Effector memory CD8-positive, alpha-beta T cell (primary cell): ENCODE results near the gene VIPR2.

Experiments used
- ATAC-seq: fragments of 150-1000 bp; cut with Tn5 transposase; replicated peaks from 2 replicates; pipeline ENCODE4 v1.10.0; 2021; ENCODE audit warnings: mild to moderate bottlenecking, moderate library complexity
- DNase-seq, 3 experiments: peaks; one replicate each; pipeline ENCODE4 v3.0.0; 2021
- H3K27ac Mint-ChIP-seq, 2 donors: one replicate each; pipeline ENCODE4 v1.8.0; 2022; ENCODE audit warnings: mild to moderate bottlenecking in 2 of 2, mixed read lengths in 2 of 2, moderate library complexity in 2 of 2
- H3K27me3 Mint-ChIP-seq, 2 donors: one replicate each; pipeline ENCODE4 v1.8.0; 2022; ENCODE audit warnings: mixed read lengths in 2 of 2
- H3K36me3 Mint-ChIP-seq: one replicate; pipeline ENCODE4 v1.8.0; 2022; ENCODE audit warnings: mild to moderate bottlenecking, moderate library complexity, mixed read lengths; ENCODE audit not compliant: insufficient read depth
- H3K4me1 Mint-ChIP-seq, 2 donors: one replicate each; pipeline ENCODE4 v1.8.0; 2022; ENCODE audit warnings: low read depth in 2 of 2, mixed read lengths in 2 of 2
- H3K4me3 Mint-ChIP-seq, 2 donors: one replicate each; pipeline ENCODE4 v1.8.0; 2022; ENCODE audit warnings: mild to moderate bottlenecking in 2 of 2, mixed read lengths in 2 of 2, moderate library complexity in 2 of 2
- H3K9me3 Mint-ChIP-seq, 2 donors: one replicate each; pipeline ENCODE4 v1.8.0; 2022; ENCODE audit warnings: mixed read lengths in 2 of 2

Gene VIPR2

DNA sequence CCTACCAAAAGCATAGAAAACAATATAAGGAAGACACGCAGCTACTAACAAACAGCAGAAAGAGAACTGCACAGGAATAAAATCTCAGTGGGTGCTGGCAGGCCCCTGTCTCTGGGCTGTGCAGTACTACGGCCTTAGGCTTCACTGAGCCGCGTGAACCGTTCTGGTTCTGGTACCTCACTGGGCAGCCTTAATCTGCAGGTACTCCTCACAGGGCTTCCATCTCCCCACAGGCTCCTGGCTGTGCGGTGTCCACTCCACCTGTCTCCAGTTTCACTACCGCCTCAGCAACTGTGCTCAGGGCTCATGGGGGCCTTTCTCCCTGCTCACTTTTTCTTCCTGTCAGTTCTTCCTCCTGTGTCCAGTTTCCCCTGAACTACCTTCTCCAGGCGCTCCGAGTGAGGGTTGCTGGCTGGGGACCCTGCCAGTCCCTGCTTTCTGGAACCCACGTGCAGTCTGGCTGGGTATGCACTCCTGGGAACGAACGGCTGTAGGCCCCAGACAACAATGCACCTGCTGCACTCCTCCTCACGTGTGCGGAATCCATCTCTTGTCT is 75.7 kb downstream of the VIPR2 start:
- ATAC-seq (no peak), DNase-seq (no peak)
- peak overlapping the region in 1 of 2 donors; percentile 49 for H3K27ac Mint-ChIP-seq
- no peaks in the 10 kb centered on the region for H3K9me3 Mint-ChIP-seq
- H3K4me1 Mint-ChIP-seq, result peaks cover 9 to 20% of the 10 kb centered on the region in 2 donors
- H3K4me3 Mint-ChIP-seq, result peak overlapping the region in 1 of 2 donors; percentile 60
- H3K27me3 Mint-ChIP-seq, result no peaks in the 10 kb centered on the region
- H3K36me3 Mint-ChIP-seq, result peaks cover 6% of the 10 kb centered on the region

DNA sequence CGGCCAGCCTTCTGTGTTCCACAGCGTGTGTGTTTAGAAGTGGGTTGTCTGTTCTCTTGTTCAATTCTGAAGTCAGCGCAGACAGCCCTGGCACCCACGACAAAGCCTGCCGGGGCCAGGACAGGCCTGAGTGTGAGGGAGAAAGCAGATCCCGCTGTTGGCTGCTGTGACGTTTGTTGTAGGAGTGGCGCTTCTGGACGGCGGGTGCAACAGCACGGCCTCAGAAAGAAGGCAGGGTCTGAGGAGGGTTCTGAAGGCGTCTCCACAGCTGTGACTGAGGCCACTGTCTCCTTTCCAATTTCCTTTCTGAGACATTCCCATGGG is 76.2 kb downstream of the VIPR2 start:
- peak overlapping the region in 1 of 2 donors; percentile 60 for H3K4me3 Mint-ChIP-seq
- no peak for DNase-seq
- no peaks in the 10 kb centered on the region for H3K27me3 Mint-ChIP-seq
- ATAC-seq, result peak; percentile 60
- peaks cover 9 to 20% of the 10 kb centered on the region in 2 donors for H3K4me1 Mint-ChIP-seq
- peak overlapping the region in 1 of 2 donors; percentile 49 for H3K27ac Mint-ChIP-seq
- peaks cover 6% of the 10 kb centered on the region for H3K36me3 Mint-ChIP-seq
- no peaks in the 10 kb centered on the region for H3K9me3 Mint-ChIP-seq

DNA sequence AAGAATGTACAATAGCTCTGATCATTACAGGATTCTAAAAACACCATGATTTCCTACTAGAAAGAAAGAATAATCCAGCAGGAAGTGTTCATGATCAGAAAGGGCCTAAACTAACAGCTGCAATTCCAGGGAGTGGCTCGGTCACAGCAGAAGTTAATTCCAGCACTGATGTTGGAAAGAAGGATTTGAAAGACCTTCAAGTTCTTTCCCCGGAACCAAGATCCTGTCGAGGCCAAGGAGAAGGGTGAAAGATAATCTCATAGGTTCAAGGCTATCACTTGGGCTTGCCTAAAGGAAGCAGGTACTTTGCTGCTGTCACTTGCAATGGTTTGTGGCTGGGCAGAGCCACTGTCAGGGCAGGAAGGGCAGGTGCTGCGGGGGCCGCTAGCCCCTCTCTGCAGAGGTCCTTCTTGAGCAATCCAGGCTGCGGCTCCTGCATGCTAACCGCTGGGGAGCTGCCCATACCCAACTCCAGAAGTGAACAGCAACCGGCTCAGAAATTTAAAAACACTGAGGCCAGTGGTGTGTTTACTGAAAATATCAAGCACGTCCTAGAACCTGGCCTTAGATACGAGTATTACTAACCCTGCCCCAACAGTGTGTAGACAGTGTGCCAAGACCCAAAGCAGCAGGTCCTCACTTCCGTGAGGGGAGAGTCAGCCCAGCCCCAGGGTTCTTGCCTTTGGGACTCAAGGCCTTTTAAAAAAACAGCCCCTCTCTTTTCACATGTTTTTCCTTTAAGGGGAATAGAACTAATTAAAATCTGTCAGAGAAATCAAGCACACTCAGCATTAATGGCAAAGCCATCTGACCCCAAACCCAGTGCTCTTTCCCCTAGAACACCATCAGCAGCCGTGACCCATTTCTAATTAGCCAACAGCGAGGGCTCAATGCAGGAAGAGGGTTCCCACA is 76.8 kb downstream of the VIPR2 start:
- peak overlapping the region; percentile 28 to 49 for H3K27ac Mint-ChIP-seq
- no peak for DNase-seq
- peak; percentile 23 for ATAC-seq
- peak overlapping the region in 1 of 2 donors; percentile 60 for H3K4me3 Mint-ChIP-seq
- H3K4me1 Mint-ChIP-seq, result peaks cover 9 to 20% of the 10 kb centered on the region in 2 donors
- H3K9me3 Mint-ChIP-seq, result no peaks in the 10 kb centered on the region
- H3K36me3 Mint-ChIP-seq, result peaks cover 6% of the 10 kb centered on the region
- no peaks in the 10 kb centered on the region for H3K27me3 Mint-ChIP-seq

DNA sequence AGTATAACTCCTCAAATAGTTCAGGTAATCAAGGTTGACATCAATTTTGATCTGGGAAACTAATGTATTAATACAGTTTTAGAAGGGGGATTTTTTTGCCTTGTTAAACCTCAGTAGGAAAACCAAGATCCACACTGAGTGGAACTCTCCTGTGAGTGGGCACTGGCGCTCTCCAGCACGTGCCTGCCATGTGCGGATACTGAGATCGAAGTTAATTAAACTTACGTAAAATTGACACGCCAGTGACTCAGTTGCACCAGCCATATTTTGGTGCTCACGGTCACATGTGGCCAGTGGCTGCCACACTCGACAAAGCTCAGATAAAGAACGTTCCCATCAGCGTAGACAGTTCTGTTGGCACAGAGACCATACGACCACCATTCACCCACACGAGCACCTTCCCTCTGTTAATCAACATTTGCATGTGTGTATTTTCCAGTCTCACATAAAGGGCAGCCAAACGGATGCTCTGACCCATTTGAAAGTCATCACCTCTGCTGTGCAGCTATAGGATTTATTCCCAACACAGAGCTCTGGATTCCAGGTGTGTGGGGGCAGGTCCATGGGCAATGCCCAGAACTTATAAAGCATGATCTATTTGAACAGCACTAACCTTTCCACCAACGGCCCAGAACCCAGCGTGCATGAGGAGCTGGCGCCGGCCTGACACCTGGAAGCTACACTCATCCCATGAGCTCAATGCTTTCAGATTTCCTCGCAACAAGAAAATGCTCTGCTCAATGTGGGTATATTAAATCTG is 77.7 kb downstream of the VIPR2 start:
- DNase-seq (no peak), ATAC-seq (no peak)
- Mint-ChIP-seq H3K27me3 (no peaks in the 10 kb centered on the region), H3K9me3 (no peaks in the 10 kb centered on the region), H3K27ac (peak overlapping the region in 1 of 2 donors; percentile 28), H3K4me1 (peaks cover 9 to 20% of the 10 kb centered on the region in 2 donors), H3K36me3 (peaks cover 6% of the 10 kb centered on the region), H3K4me3 (no peak overlapping the region)

DNA sequence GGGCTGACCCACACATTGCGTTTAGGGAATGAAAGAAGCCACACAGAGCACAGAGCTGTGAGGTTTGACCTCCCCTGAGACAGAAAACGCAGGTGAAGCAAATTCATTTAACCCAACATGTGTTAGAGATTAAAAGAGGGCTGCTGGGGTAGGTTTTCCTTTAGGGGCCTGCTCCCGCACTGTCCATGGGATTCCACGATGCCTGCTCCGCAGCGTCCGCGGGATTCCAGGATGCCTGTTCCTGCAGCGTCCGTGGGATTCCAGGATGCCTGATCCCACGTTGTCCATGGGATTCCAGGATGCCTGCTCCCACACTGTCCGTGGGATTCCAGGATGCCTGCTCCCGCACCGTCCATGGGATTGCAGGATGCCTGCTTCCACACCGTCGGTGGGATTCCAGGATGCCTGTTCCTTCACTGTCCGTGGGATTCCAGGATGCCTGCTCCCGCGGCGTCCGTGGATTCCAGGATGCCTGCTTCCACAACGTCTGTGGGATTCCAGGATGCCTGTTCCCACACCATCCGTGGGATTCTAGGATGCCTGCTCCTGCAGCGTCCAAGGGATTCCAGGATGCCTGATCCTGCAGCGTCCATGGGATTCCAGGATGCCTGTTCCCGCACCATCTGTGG is 78.7 kb downstream of the VIPR2 start:
- Mint-ChIP-seq H3K36me3 (peaks cover 3% of the 10 kb centered on the region), H3K27me3 (no peaks in the 10 kb centered on the region), H3K9me3 (no peaks in the 10 kb centered on the region), H3K4me1 (peaks cover 4 to 17% of the 10 kb centered on the region in 2 donors), H3K4me3 (no peak overlapping the region), H3K27ac (no peak overlapping the region)
- ATAC-seq, result no peak
- no peak for DNase-seq

DNA sequence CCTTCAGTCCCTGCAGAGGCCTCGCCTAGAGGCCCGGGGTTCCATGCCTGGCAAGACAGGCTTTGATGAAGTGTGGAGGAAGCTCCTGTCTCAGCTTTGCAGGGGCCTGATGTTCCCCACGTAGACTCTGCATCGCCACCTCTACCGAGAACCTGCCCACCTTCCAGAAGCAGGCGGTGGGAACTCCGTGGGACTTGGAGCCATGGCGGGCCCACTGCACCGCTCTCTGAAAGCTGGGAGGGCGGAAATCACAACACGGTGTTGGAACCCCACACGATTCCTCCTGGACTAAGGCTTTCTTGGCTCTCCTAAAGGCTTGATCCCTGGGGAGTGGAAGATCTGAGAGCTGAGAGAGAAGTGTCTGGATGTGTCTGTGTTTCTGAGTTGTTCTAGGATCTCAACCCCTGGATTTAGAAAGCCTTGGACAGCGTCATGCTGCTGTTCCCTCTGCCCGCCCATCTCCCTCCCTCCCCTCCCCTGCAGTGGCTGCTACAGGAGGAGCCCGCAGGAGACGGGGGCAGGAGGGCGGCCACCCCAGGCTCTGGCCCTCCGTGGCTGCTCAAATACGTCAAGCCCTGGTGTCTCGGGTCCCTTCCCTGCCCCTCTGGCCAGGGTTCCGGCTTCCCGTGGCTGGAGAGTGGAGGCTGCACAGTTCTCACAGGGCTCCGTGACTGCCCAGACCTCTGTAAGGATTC is 79.7 kb downstream of the VIPR2 start:
- Mint-ChIP-seq H3K27ac (no peak overlapping the region), H3K4me3 (no peak overlapping the region), H3K36me3 (peaks cover 3% of the 10 kb centered on the region), H3K9me3 (no peaks in the 10 kb centered on the region), H3K27me3 (no peaks in the 10 kb centered on the region), H3K4me1 (peaks cover 4 to 12% of the 10 kb centered on the region in 2 donors)
- ATAC-seq (no peak), DNase-seq (no peak)

DNA sequence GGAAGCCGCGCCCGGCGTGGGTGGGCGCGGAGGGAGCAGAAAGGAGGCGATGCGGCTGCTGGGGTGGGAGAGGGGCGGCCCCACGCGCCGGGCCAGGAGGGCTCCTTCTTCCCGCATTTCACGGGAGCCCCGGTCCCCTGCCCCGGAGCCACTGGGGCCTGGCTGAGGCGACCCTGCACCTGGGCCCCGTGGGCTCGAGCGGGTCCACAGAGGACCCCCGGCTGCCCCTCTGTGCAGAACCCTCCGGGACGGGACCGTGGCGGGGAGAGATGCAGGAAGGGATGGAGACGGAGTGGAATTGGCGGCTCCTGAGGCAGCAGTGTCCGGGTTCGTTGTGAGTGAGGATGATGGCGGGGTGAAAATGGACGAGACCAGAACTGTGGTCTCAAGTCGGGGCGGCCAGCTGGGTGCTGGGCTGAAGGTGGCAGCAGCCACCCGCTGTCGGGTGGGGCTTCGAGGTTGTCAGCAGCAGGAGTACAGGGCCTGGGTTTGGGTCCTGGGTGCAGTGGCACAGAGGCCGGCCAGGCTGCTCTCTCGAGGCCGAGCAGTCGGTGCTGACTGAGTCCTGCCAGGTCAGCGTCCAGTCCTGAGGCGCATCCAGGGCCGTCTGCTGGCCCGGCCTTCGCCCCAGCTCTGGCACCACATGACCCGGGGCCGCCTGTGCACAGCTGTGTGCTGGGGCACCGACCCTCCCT is 80.4 kb downstream of the VIPR2 start:
- Mint-ChIP-seq H3K27ac (no peak overlapping the region), H3K4me1 (peaks cover under 1 to 10% of the 10 kb centered on the region in 2 donors), H3K36me3 (peaks cover 3% of the 10 kb centered on the region), H3K9me3 (no peaks in the 10 kb centered on the region), H3K27me3 (no peaks in the 10 kb centered on the region), H3K4me3 (no peak overlapping the region)
- DNase-seq (no peak), ATAC-seq (no peak)

DNA sequence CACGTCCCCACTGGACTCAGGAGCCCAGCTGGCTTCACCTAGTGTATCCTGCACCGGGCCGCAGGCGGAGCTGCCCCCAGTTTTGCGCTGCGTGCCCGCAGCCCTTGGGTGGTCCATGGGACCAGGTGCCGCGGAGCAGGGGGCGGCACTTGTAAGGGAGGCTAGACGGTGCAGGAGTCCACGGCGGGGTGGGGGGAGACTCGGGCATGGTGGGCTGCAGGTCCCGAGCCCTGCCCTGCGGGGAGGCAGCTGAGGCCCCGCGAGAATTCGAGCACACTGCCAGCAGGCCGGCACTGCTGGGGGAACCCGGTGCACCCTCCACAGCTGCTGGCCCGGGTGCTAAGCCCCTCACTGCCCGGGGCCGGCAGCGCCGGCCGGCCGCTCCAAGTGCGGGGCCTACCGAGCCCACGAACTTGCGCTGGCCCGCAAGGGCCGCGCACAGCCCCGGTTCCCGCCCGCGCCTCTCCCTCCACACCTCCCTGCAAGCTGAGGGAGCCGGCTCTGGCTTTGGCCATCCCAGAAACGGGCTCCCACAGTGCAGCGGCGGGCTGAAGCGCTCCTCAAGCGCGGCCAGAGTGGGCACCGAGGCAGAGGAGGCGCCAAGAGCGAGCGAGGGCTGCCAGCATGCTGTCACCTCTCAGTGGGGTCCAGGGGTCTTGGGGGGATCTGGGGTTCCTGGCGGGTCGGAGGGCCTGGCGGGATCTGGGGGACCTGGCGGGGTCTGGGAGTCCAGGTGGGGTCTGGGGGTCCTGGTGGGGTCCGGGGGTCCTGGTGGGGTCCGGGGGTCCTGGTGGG is 81.4 kb downstream of the VIPR2 start:
- no peak overlapping the region for H3K4me3 Mint-ChIP-seq
- no peak for DNase-seq
- no peak for ATAC-seq
- H3K9me3 Mint-ChIP-seq, result no peaks in the 10 kb centered on the region
- H3K27ac Mint-ChIP-seq, result no peak overlapping the region
- H3K36me3 Mint-ChIP-seq, result no peaks in the 10 kb centered on the region
- H3K27me3 Mint-ChIP-seq, result no peaks in the 10 kb centered on the region
- peaks cover 0 to 3% of the 10 kb centered on the region in 2 donors for H3K4me1 Mint-ChIP-seq

DNA sequence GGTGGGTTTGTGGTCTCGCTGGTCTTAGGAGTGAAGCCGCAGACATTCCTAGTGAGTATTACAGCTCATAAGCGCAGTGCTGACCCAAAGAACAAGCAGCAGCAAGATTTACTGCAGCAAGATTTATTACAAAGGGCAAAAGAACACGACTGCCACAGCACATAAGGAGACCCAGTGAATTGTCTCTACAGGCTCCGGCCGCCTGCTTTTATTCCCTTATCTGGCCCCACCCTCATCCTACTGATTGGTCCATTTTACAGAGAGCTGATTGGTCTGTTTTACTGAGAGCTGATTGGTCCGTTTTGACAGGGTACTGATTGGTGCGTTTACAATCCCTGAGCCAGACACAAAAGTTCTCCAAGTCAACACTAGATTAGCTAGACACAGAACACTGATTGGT is 82.1 kb downstream of the VIPR2 start:
- Mint-ChIP-seq H3K4me1 (no peaks in the 10 kb centered on the region), H3K9me3 (no peaks in the 10 kb centered on the region), H3K4me3 (no peak overlapping the region), H3K36me3 (no peaks in the 10 kb centered on the region), H3K27ac (no peak overlapping the region), H3K27me3 (no peaks in the 10 kb centered on the region)
- DNase-seq (no peak), ATAC-seq (no peak)

DNA sequence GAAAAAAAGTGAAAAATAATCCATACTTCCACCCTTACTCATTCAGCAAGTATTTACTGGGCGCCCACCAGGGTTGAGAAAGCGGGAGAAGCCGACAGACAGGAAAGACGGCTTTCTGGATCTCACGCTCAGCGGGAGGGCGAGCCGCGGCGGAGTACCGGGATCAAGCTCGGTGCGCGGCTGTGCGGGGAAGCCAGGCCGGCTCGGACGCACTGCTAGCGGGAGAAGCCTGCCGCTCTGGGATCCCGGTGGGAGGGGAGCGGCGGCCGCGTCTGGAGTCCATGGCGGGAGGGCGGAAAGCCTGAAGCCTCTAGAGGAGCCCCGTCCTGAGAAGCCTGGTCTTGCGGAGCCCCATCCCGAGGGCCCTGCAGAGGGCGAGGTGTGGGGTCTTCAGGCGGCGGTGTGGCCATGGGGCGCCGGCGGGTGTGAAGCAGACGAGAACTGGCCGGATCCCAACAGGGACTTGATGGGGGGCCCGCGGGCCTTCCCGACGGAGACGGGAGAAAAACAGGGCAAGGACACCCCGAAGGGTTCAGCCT is 82.9 kb downstream of the VIPR2 start:
- H3K9me3 Mint-ChIP-seq, result no peaks in the 10 kb centered on the region
- H3K4me1 Mint-ChIP-seq, result no peaks in the 10 kb centered on the region
- H3K27ac Mint-ChIP-seq, result peak overlapping the region in 1 of 2 donors; percentile 36
- ATAC-seq, result no peak
- no peaks in the 10 kb centered on the region for H3K27me3 Mint-ChIP-seq
- no peak for DNase-seq
- H3K4me3 Mint-ChIP-seq, result no peak overlapping the region
- no peaks in the 10 kb centered on the region for H3K36me3 Mint-ChIP-seq

DNA sequence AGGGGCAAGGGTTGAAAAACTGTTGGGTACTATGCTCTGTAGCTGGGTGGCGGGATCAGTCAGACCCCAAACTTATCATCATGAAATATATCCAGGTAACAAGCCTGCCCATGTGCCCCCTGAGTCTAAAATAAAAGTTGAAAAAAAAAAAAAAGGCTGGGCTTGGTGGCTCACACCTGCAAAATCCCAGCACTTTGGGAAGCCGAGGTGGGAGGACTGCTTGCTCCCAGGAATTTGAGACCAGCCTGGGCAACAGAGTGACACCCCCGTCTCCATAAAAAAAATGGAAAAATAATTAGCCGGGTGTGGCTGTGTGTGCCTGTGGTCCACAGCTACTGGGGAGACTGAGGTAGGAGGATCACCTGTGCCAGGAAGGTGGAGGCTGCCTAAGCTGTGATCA is 83.5 kb downstream of the VIPR2 start:
- H3K27me3 Mint-ChIP-seq, result no peaks in the 10 kb centered on the region
- H3K9me3 Mint-ChIP-seq, result no peaks in the 10 kb centered on the region
- peak overlapping the region in 1 of 2 donors; percentile 36 for H3K27ac Mint-ChIP-seq
- no peak for DNase-seq
- ATAC-seq, result no peak
- H3K4me3 Mint-ChIP-seq, result no peak overlapping the region
- H3K36me3 Mint-ChIP-seq, result no peaks in the 10 kb centered on the region
- H3K4me1 Mint-ChIP-seq, result no peaks in the 10 kb centered on the region

DNA sequence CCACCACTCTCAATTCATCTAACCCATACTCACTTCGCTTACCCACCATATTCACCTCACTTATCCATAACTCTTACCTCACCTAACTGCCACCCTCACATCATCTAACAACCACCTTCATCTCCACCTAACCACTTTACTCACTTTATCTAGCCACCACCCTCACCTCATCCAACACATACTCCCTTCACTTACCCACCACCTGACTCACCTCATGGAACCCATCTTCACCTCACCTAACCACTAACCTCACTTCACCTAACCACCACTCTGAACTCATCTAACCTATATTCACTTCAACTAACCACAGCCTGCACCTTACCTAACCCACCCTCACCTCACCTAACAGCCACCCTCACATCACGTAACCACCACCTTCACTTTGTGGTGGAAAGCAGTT is 84.2 kb downstream of the VIPR2 start:
- H3K9me3 Mint-ChIP-seq, result no peaks in the 10 kb centered on the region
- ATAC-seq, result peak; percentile 76
- H3K27me3 Mint-ChIP-seq, result no peaks in the 10 kb centered on the region
- no peak overlapping the region for H3K27ac Mint-ChIP-seq
- no peaks in the 10 kb centered on the region for H3K4me1 Mint-ChIP-seq
- no peak for DNase-seq
- H3K4me3 Mint-ChIP-seq, result no peak overlapping the region
- no peaks in the 10 kb centered on the region for H3K36me3 Mint-ChIP-seq
